Vagina (tissue), 2 donors: ENCODE data around the gene AP2B1. TPM values are rescaled to one million over a fixed set of nuclear protein-coding genes. Genes with fewer than 3 reads are reported as not detected.

Experiments
- DNase-seq, 2 donors: peaks; one replicate each; pipeline ENCODE4 v3.0.0-alpha.2; 2017; ENCODE audit errors: extremely low spot score in 2 of 2
- H3K27ac ChIP-seq: fragments of 200-600 bp; sonication (generic); one replicate; pipeline ENCODE4 v1.5.1; 2019
- H3K27me3 ChIP-seq: fragments of 200-600 bp; sonication (generic); one replicate; pipeline ENCODE4 v1.5.1; 2019
- H3K36me3 ChIP-seq, 2 donors: fragments of 200-600 bp; sonication (generic); one replicate each; pipeline ENCODE4 v1.5.1; 2017 to 2019
- H3K4me1 ChIP-seq: fragments of 200-600 bp; sonication (generic); one replicate; pipeline ENCODE4 v1.5.1; 2019
- H3K4me3 ChIP-seq, 2 donors: fragments of 200-600 bp; sonication (generic); 1 replicate in 1 of 2; 2 replicates in 1 of 2; pipeline ENCODE4 v1.5.1; 2016 to 2019
- H3K9me3 ChIP-seq: fragments of 200-600 bp; sonication (generic); one replicate; pipeline ENCODE4 v1.5.1; 2019
- POLR2A ChIP-seq, 2 donors: fragments of 450-650 bp; IDR thresholded peaks; one replicate each; pipeline ENCODE4 v1.6.1; 2017; ENCODE audit warnings: antibody characterized with exemption in 2 of 2, mild to moderate bottlenecking in 2 of 2, moderate library complexity in 2 of 2
- POLR2AphosphoS5 ChIP-seq, 2 donors: sonication (generic); formaldehyde crosslinking; IDR thresholded peaks; one replicate each; pipeline ENCODE4 v1.9.0; 2017; ENCODE audit warnings: antibody characterized with exemption in 2 of 2, mild to moderate bottlenecking in 2 of 2, low read depth in 1 of 2; ENCODE audit not compliant: insufficient read depth in 1 of 2
- intact Hi-C: fragments of 100-400 bp; cut with DNase I; formaldehyde crosslinking; loops from one replicate; pipeline ENCODE4 v1.15.1; 2023
- total RNA-seq: library from RNA; depleted of rRNA; stranded (reverse); fragments of >200 nt; gene quantifications from one replicate; pipeline ENCODE4 v1.2.3, GENCODE V29; 2016
- TF ChIP-seq, protein P1 (sequence below), 3 experiments: fragments of 450-650 bp in 2 of 3; fragments of 200-600 bp in 1 of 3; sonication (generic) in 1 of 3; IDR thresholded peaks; one replicate each; pipeline ENCODE4 v1.5.1; 2017 to 2019; ENCODE audit warnings: antibody characterized with exemption in 3 of 3, mild to moderate bottlenecking in 2 of 3, moderate library complexity in 2 of 3

The AP2B1 gene
- 62.1 TPM for total RNA-seq

DNA sequence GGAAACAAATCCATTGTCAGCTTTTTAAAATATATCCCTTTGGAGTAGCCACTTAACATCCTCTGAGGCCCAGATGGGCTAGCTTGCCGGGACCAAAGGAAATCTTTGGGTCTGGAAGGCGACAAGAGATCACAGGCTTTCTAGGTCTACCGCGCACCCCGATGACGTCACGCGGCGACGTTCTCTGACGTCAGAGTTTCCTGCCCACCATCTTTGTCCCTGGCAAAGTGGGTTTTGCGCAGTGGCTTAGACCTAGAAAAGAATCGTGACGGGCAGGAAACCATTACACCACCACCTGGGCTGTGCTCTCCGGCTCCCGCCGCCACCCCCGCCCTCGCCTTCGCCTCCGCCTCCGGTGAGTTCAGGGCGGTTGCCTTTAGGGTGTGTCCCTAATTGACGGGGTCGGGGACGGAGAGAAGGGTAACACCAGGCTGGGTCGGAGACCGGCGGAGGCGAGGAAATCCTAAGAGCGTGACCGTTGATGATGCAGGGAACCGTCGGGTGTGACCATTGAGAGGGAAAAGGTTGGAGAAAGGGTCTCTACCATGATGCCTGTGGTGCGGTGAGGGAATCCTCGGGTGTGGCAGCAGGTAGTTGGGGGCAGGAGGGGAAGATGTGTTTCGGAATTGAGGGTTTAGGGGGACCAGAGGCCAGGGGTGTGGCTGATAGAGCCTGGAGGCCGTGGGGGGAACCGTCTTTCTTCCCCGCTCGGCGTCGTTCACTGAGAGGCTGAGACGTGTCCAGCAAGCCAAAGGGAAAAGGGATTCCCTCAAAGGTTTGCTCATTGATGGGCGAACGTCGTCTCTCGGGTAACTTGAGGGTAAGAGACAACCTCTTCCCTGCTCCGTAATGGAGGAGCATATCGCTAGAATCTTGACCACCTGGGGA lies at the start of gene AP2B1:
Gene AP2B1, plus strand, starts transcription at position 249 of the 888 bp plus-strand sequence. CDS start 6,709 bp downstream, outside the sequence.
- H3K4me3 ChIP-seq: peak within 1 kb of the TSS; percentile 68 to 75
- TF ChIP-seq, protein P1, sequence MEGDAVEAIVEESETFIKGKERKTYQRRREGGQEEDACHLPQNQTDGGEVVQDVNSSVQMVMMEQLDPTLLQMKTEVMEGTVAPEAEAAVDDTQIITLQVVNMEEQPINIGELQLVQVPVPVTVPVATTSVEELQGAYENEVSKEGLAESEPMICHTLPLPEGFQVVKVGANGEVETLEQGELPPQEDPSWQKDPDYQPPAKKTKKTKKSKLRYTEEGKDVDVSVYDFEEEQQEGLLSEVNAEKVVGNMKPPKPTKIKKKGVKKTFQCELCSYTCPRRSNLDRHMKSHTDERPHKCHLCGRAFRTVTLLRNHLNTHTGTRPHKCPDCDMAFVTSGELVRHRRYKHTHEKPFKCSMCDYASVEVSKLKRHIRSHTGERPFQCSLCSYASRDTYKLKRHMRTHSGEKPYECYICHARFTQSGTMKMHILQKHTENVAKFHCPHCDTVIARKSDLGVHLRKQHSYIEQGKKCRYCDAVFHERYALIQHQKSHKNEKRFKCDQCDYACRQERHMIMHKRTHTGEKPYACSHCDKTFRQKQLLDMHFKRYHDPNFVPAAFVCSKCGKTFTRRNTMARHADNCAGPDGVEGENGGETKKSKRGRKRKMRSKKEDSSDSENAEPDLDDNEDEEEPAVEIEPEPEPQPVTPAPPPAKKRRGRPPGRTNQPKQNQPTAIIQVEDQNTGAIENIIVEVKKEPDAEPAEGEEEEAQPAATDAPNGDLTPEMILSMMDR (IDR thresholded peaks at IDR 0.05): peak in 1 of 3 experiments; percentile 19
- peak in 1 of 2 donors; percentile 50 for TF ChIP-seq POLR2A (IDR thresholded peaks at IDR 0.05)
- peak; percentile 95 to 97 for TF ChIP-seq POLR2AphosphoS5 (IDR thresholded peaks at IDR 0.05; ENCODE audit: insufficient read depth in 1 of 2, low read depth in 1 of 2)
- peak within 1 kb of the TSS; percentile 74 for H3K27ac ChIP-seq
- H3K9me3 ChIP-seq: no peaks in the 10 kb centered on the region
- H3K36me3 ChIP-seq: no peaks in the 10 kb centered on the region
- peak in 1 of 2 donors; percentile 97 for DNase-seq
- intact Hi-C loops: no loop called here
- H3K27me3 ChIP-seq: no peaks in the 10 kb centered on the region
- peaks cover 30% of the 10 kb centered on the region for H3K4me1 ChIP-seq

DNA sequence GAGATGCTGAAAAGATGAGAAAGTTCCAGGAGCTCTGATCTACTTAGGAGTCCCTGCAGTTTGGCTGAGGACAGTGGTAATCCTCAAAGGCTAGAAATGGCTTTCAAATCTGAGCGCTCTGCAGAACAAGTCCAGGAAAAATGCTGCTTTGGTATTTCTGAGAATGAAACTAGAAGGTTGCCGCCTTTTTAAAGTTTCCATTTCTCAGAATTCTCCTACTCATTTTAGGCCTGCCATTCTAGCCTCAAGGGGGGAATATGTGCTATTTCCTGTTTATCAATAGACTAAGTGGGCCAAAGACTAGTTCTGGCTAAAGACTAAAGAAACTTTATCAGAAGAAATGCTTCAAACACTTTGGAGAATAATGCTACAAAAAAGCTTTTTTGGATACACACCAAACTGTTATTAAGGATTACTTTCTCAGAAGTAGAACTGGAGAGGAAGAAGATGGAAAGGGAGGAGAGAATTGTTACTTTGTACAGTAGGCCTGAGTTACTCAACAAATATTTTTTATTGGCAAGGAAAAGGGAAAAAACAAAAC lies 49.5 kb upstream of the AP2B1 start, which contains the start of gene SLFN12L:
Gene SLFN12L, minus strand, starts transcription at position 78 of the 541 bp plus-strand sequence. CDS start 15,314 bp downstream, outside the sequence.
- Histone ChIP-seq H3K4me1 (peaks cover 6% of the 10 kb centered on the region), H3K36me3 (no peaks in the 10 kb centered on the region), H3K27ac (peak within 1 kb of the TSS; percentile 58), H3K4me3 (peak within 1 kb of the TSS in 1 of 2 donors; percentile 10), H3K9me3 (no peaks in the 10 kb centered on the region), H3K27me3 (no peaks in the 10 kb centered on the region)
- DNase-seq: no peak
- TF ChIP-seq, protein P1 (IDR thresholded peaks at IDR 0.05): no peak
- TF ChIP-seq POLR2A (IDR thresholded peaks at IDR 0.05) (no peak), POLR2AphosphoS5 (IDR thresholded peaks at IDR 0.05; ENCODE audit: insufficient read depth in 1 of 2, low read depth in 1 of 2) (no peak)
- intact Hi-C loops: loop anchor here (5.0 to 10.0 kb wide), 2 partner anchors 225 to 363 kb away; no protein-coding TSS in a partner anchor

DNA sequence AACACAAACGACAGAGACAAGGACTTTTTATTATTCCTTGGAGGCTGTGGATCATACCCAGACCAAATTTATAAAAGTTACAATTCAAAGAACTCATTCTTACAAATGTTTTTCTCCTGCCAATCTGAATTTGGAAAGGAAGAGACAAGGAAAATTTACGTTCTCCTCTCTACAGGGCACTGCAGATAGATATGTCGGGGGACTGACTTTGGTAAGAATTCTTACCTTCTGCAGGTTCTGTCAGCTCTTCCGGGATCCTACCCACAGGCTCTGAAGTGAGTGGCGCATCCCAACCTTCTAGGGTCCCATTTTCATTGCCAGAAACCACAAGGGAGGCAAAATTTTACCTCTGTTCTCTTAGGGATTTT lies 47.5 kb upstream of the AP2B1 start:
- no peak for DNase-seq
- no peaks in the 10 kb centered on the region for H3K9me3 ChIP-seq
- no peaks in the 10 kb centered on the region for H3K27me3 ChIP-seq
- no peak overlapping the region for H3K4me3 ChIP-seq
- TF ChIP-seq, protein P1 (IDR thresholded peaks at IDR 0.05): peak in 1 of 3 experiments; percentile 4
- TF ChIP-seq POLR2A (IDR thresholded peaks at IDR 0.05): no peak
- peaks cover 6% of the 10 kb centered on the region for H3K4me1 ChIP-seq
- H3K27ac ChIP-seq: peak overlapping the region; percentile 22
- intact Hi-C loops: loop anchor here (5.0 to 10.0 kb wide), 3 partner anchors 217 to 365 kb away; no protein-coding TSS in a partner anchor
- no peaks in the 10 kb centered on the region for H3K36me3 ChIP-seq

DNA sequence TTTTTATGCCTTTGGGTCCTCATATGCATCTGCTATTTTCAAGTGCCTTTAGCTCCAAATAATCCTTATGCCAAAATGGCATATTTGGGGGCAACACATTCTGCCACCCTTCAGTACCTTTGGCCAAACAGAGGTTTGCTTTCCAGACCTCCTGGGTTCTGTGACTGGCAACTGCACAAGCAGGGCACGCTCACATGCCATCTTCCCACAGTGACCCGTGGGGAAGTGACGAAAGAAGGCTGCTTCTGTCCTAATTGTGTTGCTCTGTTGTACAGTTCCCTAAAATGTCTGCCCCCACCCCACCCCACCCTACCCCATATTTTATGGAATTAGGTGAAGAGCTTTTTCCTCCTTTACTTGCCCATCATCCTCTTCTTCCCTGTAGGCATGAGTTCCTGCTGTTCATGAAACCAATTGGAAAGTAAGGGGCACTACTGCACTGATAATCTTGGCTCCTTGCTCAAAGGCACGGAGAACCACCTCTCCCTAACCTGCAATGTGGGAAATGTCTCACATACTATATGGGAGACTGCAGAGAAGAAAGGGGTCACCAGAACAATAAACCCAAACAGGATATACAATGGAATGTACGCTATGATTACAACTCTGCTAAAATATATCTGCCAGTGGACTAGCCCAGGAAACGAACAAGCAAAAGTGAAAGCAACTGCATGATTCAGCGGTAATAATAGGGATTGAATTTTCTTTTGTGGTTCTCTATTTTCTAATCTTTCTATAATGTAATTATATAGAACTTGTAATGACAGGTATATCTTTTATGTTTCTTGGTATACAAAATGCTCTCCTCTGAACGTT lies 46.3 kb upstream of the AP2B1 start:
- DNase-seq: no peak
- Histone ChIP-seq H3K4me3 (peak overlapping the region in 1 of 2 donors; percentile 21), H3K9me3 (no peaks in the 10 kb centered on the region), H3K4me1 (peaks cover 6% of the 10 kb centered on the region), H3K27me3 (no peaks in the 10 kb centered on the region), H3K36me3 (no peaks in the 10 kb centered on the region), H3K27ac (peak overlapping the region; percentile 53)
- TF ChIP-seq POLR2AphosphoS5 (IDR thresholded peaks at IDR 0.05; ENCODE audit: insufficient read depth in 1 of 2, low read depth in 1 of 2) (no peak), POLR2A (IDR thresholded peaks at IDR 0.05) (no peak)
- TF ChIP-seq, protein P1 (IDR thresholded peaks at IDR 0.05): no peak
- intact Hi-C loops: loop anchor here (5.0 kb wide), 1 partner anchor 218 kb away; no protein-coding TSS in a partner anchor
